WTC11 (cell line): ENCODE measurements around the gene PPP1R36. TPM values are rescaled to one million over a fixed set of nuclear protein-coding genes. Genes with fewer than 3 reads are reported as not detected.

ENCODE experiments used
- ATAC-seq: fragments of 200-7000 bp; cut with Tn5 transposase; 2 replicates; pipeline ENCODE4 v1.10.0; 2021; ENCODE audit warnings: mild to moderate bottlenecking, moderate library complexity
- CTCF ChIA-PET: fragments of 300-600 bp; sonication (Branson Sonifier 250); formaldehyde crosslinking; loops from one replicate; lab custom pipeline; 2021; ENCODE audit warnings: antibody characterized with exemption; lab: Charles Lee
- POLR2A ChIA-PET: fragments of 350-600 bp; sonication (Branson Sonifier 250); formaldehyde crosslinking; loops from one replicate; lab custom pipeline; 2021; ENCODE audit warnings: antibody characterized with exemption; lab: Charles Lee
- DNase-seq: peaks from one replicate; pipeline ENCODE4 v3.0.0; 2021; ENCODE audit warnings: low spot score
- H3K27ac Mint-ChIP-seq: 2 replicates; pipeline ENCODE4 v1.8.0; 2021; ENCODE audit warnings: mixed read lengths
- H3K27me3 Mint-ChIP-seq: 2 replicates; pipeline ENCODE4 v1.8.0; 2021; ENCODE audit warnings: low read depth, mild to moderate bottlenecking, moderate library complexity, mixed read lengths
- H3K36me3 Mint-ChIP-seq: 2 replicates; pipeline ENCODE4 v1.8.0; 2021; ENCODE audit warnings: mixed read lengths
- H3K4me1 Mint-ChIP-seq: 2 replicates; pipeline ENCODE4 v1.8.0; 2022; ENCODE audit warnings: mixed read lengths
- H3K4me3 Mint-ChIP-seq: 2 replicates; pipeline ENCODE4 v1.8.0; 2021; ENCODE audit warnings: mild to moderate bottlenecking, moderate library complexity, mixed read lengths
- H3K9me3 Mint-ChIP-seq: 2 replicates; pipeline ENCODE4 v1.8.0; 2021; ENCODE audit warnings: mixed read lengths
- CDX4 ChIP-seq: fragments of 250-450 bp; sonication (Bioruptor Pico); IDR thresholded peaks from 2 replicates; pipeline ENCODE4 v1.9.0; 2021; ENCODE audit warnings: moderate library complexity, mild to moderate bottlenecking, inconsistent platforms, borderline replicate concordance
- CTCF ChIP-seq: fragments of 200-600 bp; IDR thresholded peaks from 2 replicates; pipeline ENCODE4 v1.8.0; 2022; ENCODE audit warnings: antibody characterized with exemption
- FOXP4 ChIP-seq: sonication (generic); formaldehyde crosslinking; IDR thresholded peaks from 2 replicates; pipeline ENCODE4 v1.8.0; 2022; ENCODE audit warnings: mild to moderate bottlenecking, missing genetic modification reagents
- GABPB1 ChIP-seq: sonication (generic); formaldehyde crosslinking; IDR thresholded peaks from 2 replicates; pipeline ENCODE4 v1.8.1; 2023; ENCODE audit warnings: mild to moderate bottlenecking, missing genetic modification reagents
- NFATC4 ChIP-seq: fragments of 250-450 bp; sonication (Bioruptor Pico); IDR thresholded peaks from 2 replicates; pipeline ENCODE4 v1.9.0; 2021; ENCODE audit warnings: mild to moderate bottlenecking
- NFYB ChIP-seq: sonication (generic); formaldehyde crosslinking; conservative IDR thresholded peaks from 2 replicates; pipeline ENCODE4 v1.8.0; 2022; ENCODE audit warnings: low read depth, missing genetic modification reagents
- NR1H2 ChIP-seq: sonication (generic); formaldehyde crosslinking; IDR thresholded peaks from 2 replicates; pipeline ENCODE4 v1.9.0; 2021; ENCODE audit warnings: mild to moderate bottlenecking, moderate library complexity, missing genetic modification reagents
- PRDM15 ChIP-seq: sonication (generic); formaldehyde crosslinking; IDR thresholded peaks from 2 replicates; pipeline ENCODE4 v1.8.0; 2022; ENCODE audit warnings: missing genetic modification reagents
- RORB ChIP-seq: fragments of 250-450 bp; sonication (Bioruptor Pico); IDR thresholded peaks from 2 replicates; pipeline ENCODE4 v1.9.0; 2021; ENCODE audit warnings: mild to moderate bottlenecking
- SOX15 ChIP-seq: fragments of 250-450 bp; sonication (Bioruptor Pico); IDR thresholded peaks from 2 replicates; pipeline ENCODE4 v1.9.0; 2021; ENCODE audit warnings: mild to moderate bottlenecking
- SP1 ChIP-seq: sonication (generic); formaldehyde crosslinking; conservative IDR thresholded peaks from 2 replicates; pipeline ENCODE4 v1.8.1; 2022; ENCODE audit warnings: missing genetic modification reagents
- STAT6 ChIP-seq: sonication (generic); formaldehyde crosslinking; conservative IDR thresholded peaks from 2 replicates; pipeline ENCODE4 v1.8.1; 2023; ENCODE audit warnings: mild to moderate bottlenecking, low read depth, missing genetic modification reagents, moderate library complexity
- TEAD4 ChIP-seq: sonication (generic); formaldehyde crosslinking; IDR thresholded peaks from 2 replicates; pipeline ENCODE4 v1.8.0; 2022; ENCODE audit warnings: mild to moderate bottlenecking, missing genetic modification reagents
- ZNF425 ChIP-seq: fragments of 250-450 bp; sonication (Bioruptor Pico); conservative IDR thresholded peaks from 2 replicates; pipeline ENCODE4 v1.9.0; 2021; ENCODE audit warnings: mild to moderate bottlenecking
- ZSCAN18 ChIP-seq: fragments of 250-450 bp; sonication (Bioruptor Pico); IDR thresholded peaks from 2 replicates; pipeline ENCODE4 v2.1.2; 2022; ENCODE audit warnings: mild to moderate bottlenecking, moderate library complexity
- total RNA-seq: library from RNA; stranded (reverse); gene quantifications from 3 replicates; pipeline ENCODE4 v1.2.3, GENCODE V29; 2021

PPP1R36 gene
- total RNA-seq, 1 experiment from 2014 or later, result 0.70 TPM

GRCh38 chr14:64620910-64621309 lies 71.1 kb downstream of the PPP1R36 start (continued):
- TF ChIP-seq NFATC4 (CRISPR knock-in tag), result no peak
- no peak for TF ChIP-seq SP1 (CRISPR knock-in tag)

GRCh38 chr14:64623554-64624165 lies 73.9 kb downstream of the PPP1R36 start:
- H3K27ac Mint-ChIP-seq, result no peak overlapping the region
- DNase-seq (no peak), ATAC-seq (no peak)
- ChIA-PET CTCF (no interaction called here), POLR2A (no interaction called here)
- peaks cover 3% of the 10 kb centered on the region for H3K9me3 Mint-ChIP-seq
- H3K36me3 Mint-ChIP-seq, result no peaks in the 10 kb centered on the region
- no peaks in the 10 kb centered on the region for H3K27me3 Mint-ChIP-seq
- H3K4me1 Mint-ChIP-seq, result peaks cover 14% of the 10 kb centered on the region
- no peak overlapping the region for H3K4me3 Mint-ChIP-seq
- TF ChIP-seq NFYB (CRISPR knock-in tag) (no peak), ZSCAN18 (CRISPR knock-in tag) (no peak), NR1H2 (CRISPR knock-in tag) (no peak), STAT6 (CRISPR knock-in tag) (no peak), TEAD4 (CRISPR knock-in tag) (no peak), FOXP4 (no peak), ZNF425 (CRISPR knock-in tag) (no peak)

- DNase-seq (no peak), ATAC-seq (peak; percentile 51)
- peaks cover 3% of the 10 kb centered on the region for H3K9me3 Mint-ChIP-seq
- H3K27me3 Mint-ChIP-seq, result no peaks in the 10 kb centered on the region
- no peak overlapping the region for H3K4me3 Mint-ChIP-seq
- H3K4me1 Mint-ChIP-seq, result peaks cover 18% of the 10 kb centered on the region
- no peaks in the 10 kb centered on the region for H3K36me3 Mint-ChIP-seq
- ChIA-PET CTCF (interaction anchor here (0.7 to 2.9 kb wide), 4 partner anchors 11 to 196 kb away, joined by 3 to 27 read pairs (median 3); partner anchors contain the start of gene HSPA2), POLR2A (interaction anchor here (0.6 kb wide), 1 partner anchor 81 kb away, joined by 3 read pairs; no protein-coding TSS in a partner anchor)
- H3K27ac Mint-ChIP-seq, result no peak overlapping the region
- TF ChIP-seq PRDM15 (CRISPR knock-in tag), result no peak
- TF ChIP-seq CDX4 (CRISPR knock-in tag), result no peak
- TF ChIP-seq SOX15 (CRISPR knock-in tag), result no peak
- no peak for TF ChIP-seq GABPB1 (CRISPR knock-in tag)
- no peak for TF ChIP-seq RORB (CRISPR knock-in tag)
- TF ChIP-seq CTCF, result no peak
Measured at GRCh38 chr14:64625386-64626232, 75.8 kb downstream of the PPP1R36 start.
